ENCODE measurements around the gene LKAAEAR1.

DNA sequence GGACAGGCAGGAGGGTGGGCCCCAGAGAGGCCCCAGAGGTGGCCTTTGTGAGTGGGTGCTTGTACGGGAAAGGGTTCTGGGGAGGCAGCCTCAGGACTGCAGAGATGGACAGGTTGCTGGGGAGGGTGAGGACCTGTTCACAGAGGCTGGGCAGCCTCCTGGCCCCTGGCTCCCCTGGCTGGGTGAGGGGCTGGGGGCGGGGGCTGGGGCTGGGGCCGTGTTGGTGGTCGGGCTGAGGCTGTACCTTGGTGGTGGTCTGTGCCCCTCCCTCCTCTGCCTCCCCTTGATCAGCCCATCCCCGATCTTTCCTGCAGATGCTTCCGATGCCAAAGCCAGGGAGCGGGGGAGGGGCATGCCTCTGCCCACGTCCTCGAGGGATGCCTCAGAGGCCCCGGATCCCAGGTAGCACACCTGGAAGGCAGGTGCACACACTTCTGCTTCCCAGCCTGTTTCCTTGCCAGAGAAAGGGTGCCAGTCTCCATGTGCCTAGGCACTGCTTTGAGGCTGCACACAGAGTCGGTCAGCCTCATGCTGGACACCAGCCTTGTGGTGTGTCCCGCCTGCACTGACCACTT is 16.4 kb downstream of the LKAAEAR1 start:
- TF ChIP-seq CREM (CRISPR knock-in tag; IDR thresholded peaks at IDR 0.05) (no peak), SMAD4 (CRISPR knock-in tag; IDR thresholded peaks at IDR 0.05) (no peak), NFYB (CRISPR knock-in tag; conservative IDR thresholded peaks at IDR 0.05; ENCODE audit: low read depth) (no peak), TEAD1 (CRISPR knock-in tag; IDR thresholded peaks at IDR 0.05) (no peak), ZNF121 (CRISPR knock-in tag; IDR thresholded peaks at IDR 0.05) (no peak)
- TF ChIP-seq, protein P1, sequence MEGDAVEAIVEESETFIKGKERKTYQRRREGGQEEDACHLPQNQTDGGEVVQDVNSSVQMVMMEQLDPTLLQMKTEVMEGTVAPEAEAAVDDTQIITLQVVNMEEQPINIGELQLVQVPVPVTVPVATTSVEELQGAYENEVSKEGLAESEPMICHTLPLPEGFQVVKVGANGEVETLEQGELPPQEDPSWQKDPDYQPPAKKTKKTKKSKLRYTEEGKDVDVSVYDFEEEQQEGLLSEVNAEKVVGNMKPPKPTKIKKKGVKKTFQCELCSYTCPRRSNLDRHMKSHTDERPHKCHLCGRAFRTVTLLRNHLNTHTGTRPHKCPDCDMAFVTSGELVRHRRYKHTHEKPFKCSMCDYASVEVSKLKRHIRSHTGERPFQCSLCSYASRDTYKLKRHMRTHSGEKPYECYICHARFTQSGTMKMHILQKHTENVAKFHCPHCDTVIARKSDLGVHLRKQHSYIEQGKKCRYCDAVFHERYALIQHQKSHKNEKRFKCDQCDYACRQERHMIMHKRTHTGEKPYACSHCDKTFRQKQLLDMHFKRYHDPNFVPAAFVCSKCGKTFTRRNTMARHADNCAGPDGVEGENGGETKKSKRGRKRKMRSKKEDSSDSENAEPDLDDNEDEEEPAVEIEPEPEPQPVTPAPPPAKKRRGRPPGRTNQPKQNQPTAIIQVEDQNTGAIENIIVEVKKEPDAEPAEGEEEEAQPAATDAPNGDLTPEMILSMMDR (IDR thresholded peaks at IDR 0.05), result no peak
- TF ChIP-seq, protein P2, sequence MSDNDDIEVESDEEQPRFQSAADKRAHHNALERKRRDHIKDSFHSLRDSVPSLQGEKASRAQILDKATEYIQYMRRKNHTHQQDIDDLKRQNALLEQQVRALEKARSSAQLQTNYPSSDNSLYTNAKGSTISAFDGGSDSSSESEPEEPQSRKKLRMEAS (CRISPR knock-in tag; IDR thresholded peaks at IDR 0.05), result no peak

Data from WTC11 (cell line).